Nephron progenitor cell (in vitro differentiated cells): ENCODE data around the gene CD81.

ENCODE experiments used
- DNase-seq: peaks from one replicate; pipeline ENCODE4 v3.0.0; 2021
- H3K27ac Mint-ChIP-seq: 2 replicates; pipeline ENCODE4 v1.8.0; 2021; ENCODE audit warnings: mild to moderate bottlenecking, moderate library complexity, mixed read lengths
- H3K27me3 Mint-ChIP-seq: 2 replicates; pipeline ENCODE4 v1.8.0; 2021; ENCODE audit warnings: mild to moderate bottlenecking, low read depth, mixed read lengths; ENCODE audit not compliant: poor library complexity
- H3K36me3 Mint-ChIP-seq: 2 replicates; pipeline ENCODE4 v1.8.0; 2021; ENCODE audit warnings: low read depth, mixed read lengths
- H3K4me1 Mint-ChIP-seq: 2 replicates; pipeline ENCODE4 v1.8.0; 2021; ENCODE audit warnings: mixed read lengths
- H3K4me3 Mint-ChIP-seq: 2 replicates; pipeline ENCODE4 v1.8.0; 2021; ENCODE audit warnings: mild to moderate bottlenecking, moderate library complexity, mixed read lengths
- H3K9me3 Mint-ChIP-seq: 2 replicates; pipeline ENCODE4 v1.8.0; 2021; ENCODE audit warnings: mild to moderate bottlenecking, moderate library complexity, mixed read lengths
- TF ChIP-seq, protein P1 (sequence below): fragments of 200-600 bp; sonication (generic); IDR thresholded peaks from 2 replicates; pipeline ENCODE4 v1.5.0; 2021; ENCODE audit warnings: antibody characterized with exemption

The CD81 gene

DNA sequence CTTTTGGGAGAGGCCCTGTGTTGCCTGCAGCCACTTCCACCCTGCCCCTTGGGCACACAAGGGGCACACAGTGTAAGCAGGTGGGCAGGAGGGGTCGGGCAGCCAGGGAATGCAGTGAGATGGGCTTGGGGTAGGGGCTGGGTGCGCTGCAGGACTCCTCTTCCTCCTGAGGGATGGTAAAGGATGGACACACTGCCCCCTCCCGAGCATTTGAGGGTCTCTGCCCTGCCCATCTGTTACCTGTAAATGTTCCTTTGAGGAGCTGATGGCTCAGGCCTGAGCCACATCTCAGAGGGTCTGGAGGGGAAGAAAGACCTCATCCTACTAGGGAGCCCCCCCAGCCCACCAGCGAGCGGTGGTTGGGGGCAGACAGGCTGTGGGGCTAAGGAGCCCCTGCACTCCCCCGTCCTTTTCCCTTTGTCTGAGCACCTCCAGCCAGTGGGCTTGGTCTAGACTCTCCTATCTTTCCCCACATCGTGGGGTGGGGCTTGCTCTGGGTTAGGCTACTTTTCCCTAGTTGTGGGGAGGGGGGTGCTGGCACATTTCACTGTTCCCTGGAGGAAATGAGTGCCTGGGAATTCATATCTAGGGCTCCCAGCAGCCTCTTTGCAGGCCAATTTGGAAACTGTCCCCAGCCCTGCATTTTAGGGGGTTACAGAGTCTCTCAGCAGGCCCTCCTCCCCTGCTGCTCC lies 21.7 kb downstream of the CD81 start:
- TF ChIP-seq, protein P1, sequence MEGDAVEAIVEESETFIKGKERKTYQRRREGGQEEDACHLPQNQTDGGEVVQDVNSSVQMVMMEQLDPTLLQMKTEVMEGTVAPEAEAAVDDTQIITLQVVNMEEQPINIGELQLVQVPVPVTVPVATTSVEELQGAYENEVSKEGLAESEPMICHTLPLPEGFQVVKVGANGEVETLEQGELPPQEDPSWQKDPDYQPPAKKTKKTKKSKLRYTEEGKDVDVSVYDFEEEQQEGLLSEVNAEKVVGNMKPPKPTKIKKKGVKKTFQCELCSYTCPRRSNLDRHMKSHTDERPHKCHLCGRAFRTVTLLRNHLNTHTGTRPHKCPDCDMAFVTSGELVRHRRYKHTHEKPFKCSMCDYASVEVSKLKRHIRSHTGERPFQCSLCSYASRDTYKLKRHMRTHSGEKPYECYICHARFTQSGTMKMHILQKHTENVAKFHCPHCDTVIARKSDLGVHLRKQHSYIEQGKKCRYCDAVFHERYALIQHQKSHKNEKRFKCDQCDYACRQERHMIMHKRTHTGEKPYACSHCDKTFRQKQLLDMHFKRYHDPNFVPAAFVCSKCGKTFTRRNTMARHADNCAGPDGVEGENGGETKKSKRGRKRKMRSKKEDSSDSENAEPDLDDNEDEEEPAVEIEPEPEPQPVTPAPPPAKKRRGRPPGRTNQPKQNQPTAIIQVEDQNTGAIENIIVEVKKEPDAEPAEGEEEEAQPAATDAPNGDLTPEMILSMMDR = no peak
- Mint-ChIP-seq H3K4me1 (peaks cover 25% of the 10 kb centered on the region), H3K27me3 (no peaks in the 10 kb centered on the region), H3K9me3 (no peaks in the 10 kb centered on the region), H3K4me3 (peak overlapping the region; percentile 92), H3K36me3 (peaks cover 11% of the 10 kb centered on the region), H3K27ac (peak overlapping the region; percentile 93)
- DNase-seq = no peak

DNA sequence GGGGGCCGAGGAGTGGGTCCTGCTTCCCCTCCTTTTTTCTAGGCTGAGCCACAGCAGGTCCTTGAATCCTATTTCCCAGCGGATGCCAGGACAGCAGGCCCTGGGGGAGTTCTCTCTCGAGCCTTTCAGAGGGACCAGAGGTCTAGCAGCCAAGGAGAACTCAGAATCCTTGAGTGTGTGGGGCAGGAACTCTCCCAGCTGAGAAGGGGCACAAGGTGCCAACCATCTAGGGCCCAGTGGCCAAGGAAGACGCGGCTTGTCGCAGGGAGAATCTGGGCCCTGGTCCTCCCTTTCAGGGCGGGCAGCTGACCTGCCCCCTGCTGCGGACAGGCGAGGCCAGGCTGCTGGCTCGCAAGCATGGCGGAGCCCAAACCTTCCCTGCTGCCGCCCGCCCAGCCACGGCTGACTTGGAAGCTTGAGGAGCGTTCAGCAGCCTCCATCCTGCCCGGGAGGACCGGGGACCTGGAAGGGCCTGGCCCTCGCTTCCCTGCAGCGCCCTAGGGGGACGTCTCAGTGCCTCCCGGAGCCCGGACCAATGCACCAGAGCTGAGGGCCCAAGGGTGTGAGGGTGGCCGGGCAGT lies 22.5 kb downstream of the CD81 start:
- peaks cover 11% of the 10 kb centered on the region for H3K36me3 Mint-ChIP-seq
- no peaks in the 10 kb centered on the region for H3K9me3 Mint-ChIP-seq
- peak; percentile 52 for DNase-seq
- H3K4me3 Mint-ChIP-seq = peak overlapping the region; percentile 92
- TF ChIP-seq, protein P1 = no peak
- peak overlapping the region; percentile 93 for H3K27ac Mint-ChIP-seq
- H3K4me1 Mint-ChIP-seq = peaks cover 29% of the 10 kb centered on the region
- H3K27me3 Mint-ChIP-seq = no peaks in the 10 kb centered on the region

DNA sequence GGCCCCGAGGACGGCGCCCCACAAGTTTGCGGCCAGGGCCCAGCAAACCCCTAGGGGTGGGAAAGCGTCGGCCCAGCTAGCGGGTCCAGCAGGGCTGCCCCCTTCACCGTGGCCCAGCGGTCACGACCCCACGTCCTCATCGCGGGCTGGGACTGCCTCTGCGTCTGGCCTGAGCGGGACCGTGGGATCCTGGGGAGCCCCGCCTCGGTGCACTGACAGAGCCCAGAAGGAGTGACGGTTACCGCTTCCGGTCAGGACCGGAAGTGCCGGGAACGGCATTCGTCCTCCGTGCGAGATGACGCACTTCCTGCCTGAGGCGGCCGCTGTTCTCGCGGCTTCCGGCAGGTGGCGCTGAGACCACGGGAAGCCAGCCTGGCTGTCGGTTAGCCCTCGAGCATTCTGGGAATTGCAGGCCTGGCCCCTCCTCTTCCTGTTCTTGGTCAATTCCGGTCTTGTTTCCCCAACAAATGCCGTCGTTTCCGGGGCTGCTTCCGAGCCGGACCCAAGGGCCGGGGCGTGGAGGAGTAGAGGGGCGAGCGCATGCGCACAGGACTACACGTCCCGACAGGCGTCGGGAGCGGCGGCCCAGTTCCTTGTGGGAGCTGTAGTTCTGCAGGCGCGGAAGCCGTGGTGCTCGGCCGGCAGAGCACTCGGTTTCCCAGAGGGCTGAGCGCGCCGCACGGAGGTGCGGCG lies 23.1 kb downstream of the CD81 start, which contains the start of gene TSSC4:
TSS of gene TSSC4 (plus strand) at position 682 of the 693 bp plus-strand sequence. CDS start 1,884 bp downstream, outside the sequence.
- TF ChIP-seq, protein P1 = peak; percentile 97
- DNase-seq = peak; percentile 99
- H3K27me3 Mint-ChIP-seq = no peaks in the 10 kb centered on the region
- peaks cover 11% of the 10 kb centered on the region for H3K36me3 Mint-ChIP-seq
- H3K4me1 Mint-ChIP-seq = peaks cover 33% of the 10 kb centered on the region
- no peaks in the 10 kb centered on the region for H3K9me3 Mint-ChIP-seq
- peak within 1 kb of the TSS; percentile 93 for H3K27ac Mint-ChIP-seq
- H3K4me3 Mint-ChIP-seq = peak within 1 kb of the TSS; percentile 92

DNA sequence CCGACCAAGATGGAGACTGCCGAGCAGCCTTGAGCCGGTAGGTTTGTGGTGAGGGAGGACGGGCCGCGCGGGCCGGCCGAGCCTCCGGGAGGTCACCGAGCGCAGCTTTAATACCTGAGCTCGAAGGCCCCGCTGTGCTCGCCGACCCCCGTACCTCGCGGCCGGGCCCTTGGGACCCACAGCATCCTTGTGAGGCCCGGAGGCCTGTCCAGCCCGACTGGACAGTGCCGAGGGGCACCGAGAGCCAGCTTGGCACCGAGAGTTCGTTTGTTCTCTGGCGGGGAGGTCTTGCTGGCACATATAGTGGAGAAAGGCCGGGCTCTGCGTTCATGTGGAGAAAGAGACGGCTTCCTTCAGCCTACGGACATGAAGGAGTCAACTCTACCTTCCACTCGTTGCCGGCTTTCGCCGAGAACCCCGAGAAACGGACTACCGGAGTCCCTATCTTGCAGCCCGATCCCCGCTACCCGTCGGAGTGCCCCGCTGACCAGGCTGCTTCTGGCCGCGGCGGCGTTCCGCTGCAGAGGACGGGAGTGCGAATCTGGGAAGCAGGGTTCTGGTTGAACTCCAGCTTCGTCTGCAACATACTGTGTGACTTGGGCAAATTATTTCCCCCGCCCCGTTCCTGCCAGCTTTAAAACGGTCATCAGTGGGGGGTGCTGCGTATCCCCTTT lies 23.8 kb downstream of the CD81 start:
- no peaks in the 10 kb centered on the region for H3K9me3 Mint-ChIP-seq
- peak overlapping the region; percentile 90 for H3K27ac Mint-ChIP-seq
- no peaks in the 10 kb centered on the region for H3K27me3 Mint-ChIP-seq
- H3K4me3 Mint-ChIP-seq = peak overlapping the region; percentile 92
- no peak for DNase-seq
- H3K36me3 Mint-ChIP-seq = peaks cover 11% of the 10 kb centered on the region
- H3K4me1 Mint-ChIP-seq = peaks cover 40% of the 10 kb centered on the region
- TF ChIP-seq, protein P1 = no peak

DNA sequence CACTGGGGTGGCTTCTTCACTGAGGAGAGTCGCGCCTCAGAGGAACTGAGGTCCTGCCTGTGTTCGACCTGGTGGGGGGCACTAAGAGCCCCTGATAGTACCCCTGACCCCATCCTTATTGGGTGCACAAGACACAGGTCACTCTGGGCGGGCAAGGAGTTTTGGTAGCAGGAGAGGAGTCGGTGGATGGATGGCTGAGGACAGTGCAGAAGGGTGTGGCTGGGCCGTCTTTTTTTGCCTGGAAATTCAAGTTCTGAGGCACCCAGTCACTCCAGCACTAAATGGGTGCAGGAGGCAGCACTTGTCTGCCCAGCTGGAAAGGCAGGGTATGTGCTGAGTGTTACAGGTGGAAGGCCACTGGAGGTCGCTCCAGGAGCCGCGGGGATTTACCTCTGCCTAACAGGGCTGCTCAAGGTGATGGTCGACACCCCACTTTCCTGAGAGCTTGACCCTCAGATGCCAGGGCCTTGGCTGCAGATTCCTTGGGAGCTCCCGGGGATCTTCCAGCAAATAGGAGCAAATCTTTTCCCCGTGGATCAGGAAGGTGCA lies 24.4 kb downstream of the CD81 start:
- Mint-ChIP-seq H3K4me1 (peaks cover 46% of the 10 kb centered on the region), H3K27ac (peak overlapping the region; percentile 90), H3K9me3 (no peaks in the 10 kb centered on the region), H3K36me3 (peaks cover 11% of the 10 kb centered on the region), H3K4me3 (peak overlapping the region; percentile 92), H3K27me3 (peaks cover 3% of the 10 kb centered on the region)
- TF ChIP-seq, protein P1 = no peak
- DNase-seq = no peak
